GM23338 (cell line): ENCODE data around the gene TRIM54. TPM values are rescaled to one million over a fixed set of nuclear protein-coding genes. Genes with fewer than 3 reads are reported as not detected.

Experiments used
- ATAC-seq: fragments of 200-7000 bp; cut with Tn5 transposase; 3 replicates; pipeline ENCODE4 v1.9.1; 2020
- DNase-seq: peaks from one replicate; pipeline ENCODE4 v3.0.0-alpha.2; 2015; ENCODE audit warnings: low spot score
- H2AFZ ChIP-seq: fragments of 200-600 bp; sonication (generic); 2 replicates; pipeline ENCODE4 v1.8.0; 2016; ENCODE audit warnings: antibody characterized with exemption, mild to moderate bottlenecking, moderate library complexity
- H3F3A ChIP-seq: fragments of 200-600 bp; sonication (generic); replicated peaks from 2 replicates; pipeline ENCODE4 v1.8.0; 2017; ENCODE audit warnings: antibody characterized with exemption, mixed run types, low read depth
- H3K27ac ChIP-seq: fragments of 200-600 bp; sonication (generic); 2 replicates; pipeline ENCODE4 v1.6.1; 2016; ENCODE audit warnings: low read depth
- H3K27me3 ChIP-seq: fragments of 200-600 bp; sonication (generic); 2 replicates; pipeline ENCODE4 v1.8.0; 2016; ENCODE audit warnings: mild to moderate bottlenecking, mixed run types, moderate library complexity; ENCODE audit not compliant: insufficient read depth
- H3K36me3 ChIP-seq: fragments of 200-600 bp; sonication (generic); 2 replicates; pipeline ENCODE4 v1.8.0; 2016; ENCODE audit warnings: mild to moderate bottlenecking; ENCODE audit not compliant: insufficient read depth
- H3K4me1 ChIP-seq: fragments of 200-600 bp; sonication (generic); 2 replicates; pipeline ENCODE4 v1.8.0; 2016; ENCODE audit warnings: mild to moderate bottlenecking, moderate library complexity; ENCODE audit not compliant: insufficient read depth
- H3K4me2 ChIP-seq: fragments of 200-600 bp; sonication (generic); 2 replicates; pipeline ENCODE4 v1.7.1; 2017; ENCODE audit warnings: mixed run types
- H3K4me3 ChIP-seq: fragments of 200-600 bp; sonication (generic); 2 replicates; pipeline ENCODE4 v1.6.1; 2016; ENCODE audit warnings: mixed run types
- H3K79me2 ChIP-seq: fragments of 200-600 bp; sonication (generic); replicated peaks from 2 replicates; pipeline ENCODE4 v1.8.0; 2017; ENCODE audit warnings: mild to moderate bottlenecking; ENCODE audit not compliant: insufficient read depth
- H3K9me2 ChIP-seq: fragments of 200-600 bp; sonication (generic); 2 replicates; pipeline ENCODE4 v1.8.0; 2017; ENCODE audit not compliant: insufficient read depth
- H4K20me1 ChIP-seq: fragments of 200-600 bp; sonication (generic); replicated peaks from 2 replicates; pipeline ENCODE4 v1.8.0; 2017; ENCODE audit warnings: mild to moderate bottlenecking; ENCODE audit not compliant: insufficient read depth
- H3K27ac Mint-ChIP-seq: 2 replicates; pipeline ENCODE4 v1.8.0; 2020; ENCODE audit warnings: inconsistent platforms, mild to moderate bottlenecking, moderate library complexity, mixed read lengths
- H3K27me3 Mint-ChIP-seq: 3 replicates; pipeline ENCODE4 v1.8.0; 2022; ENCODE audit warnings: low read depth, mild to moderate bottlenecking, moderate library complexity, mixed read lengths, inconsistent platforms; ENCODE audit not compliant: insufficient read depth, poor library complexity
- H3K36me3 Mint-ChIP-seq: 3 replicates; pipeline ENCODE4 v1.8.0; 2021; ENCODE audit warnings: low read depth, mild to moderate bottlenecking, inconsistent platforms, moderate library complexity, mixed read lengths
- H3K4me1 Mint-ChIP-seq: 3 replicates; pipeline ENCODE4 v1.8.0; 2020; ENCODE audit warnings: mild to moderate bottlenecking, inconsistent platforms, mixed read lengths
- H3K4me3 Mint-ChIP-seq: 3 replicates; pipeline ENCODE4 v1.8.0; 2021; ENCODE audit warnings: moderate library complexity, mild to moderate bottlenecking, inconsistent platforms, mixed read lengths
- H3K9me3 Mint-ChIP-seq: 3 replicates; pipeline ENCODE4 v1.8.0; 2020; ENCODE audit warnings: moderate library complexity, mild to moderate bottlenecking, inconsistent platforms, mixed read lengths
- CREB1 ChIP-seq: fragments of 250-450 bp; sonication (Bioruptor Pico); IDR thresholded peaks from 2 replicates; pipeline ENCODE4 v1.5.0; 2020; ENCODE audit warnings: low read depth, mild to moderate bottlenecking, moderate library complexity
- EZH2phosphoT487 ChIP-seq: fragments of 200-600 bp; sonication (generic); IDR thresholded peaks from one replicate; pipeline ENCODE4 v1.8.1; 2018; ENCODE audit warnings: antibody characterized with exemption; ENCODE audit not compliant: unreplicated experiment
- NANOG ChIP-seq: IDR thresholded peaks from 2 replicates; pipeline ENCODE4 v1.6.1; 2016; ENCODE audit warnings: antibody characterized with exemption, borderline replicate concordance
- POLR2AphosphoS5 ChIP-seq: IDR thresholded peaks from 2 replicates; pipeline ENCODE4 v1.6.1; 2016; ENCODE audit warnings: antibody characterized with exemption, low read depth
- STAT1 ChIP-seq: IDR thresholded peaks from one replicate; pipeline ENCODE4 v1.6.1; 2016; ENCODE audit warnings: antibody characterized with exemption; ENCODE audit not compliant: unreplicated experiment
- ZNF331 ChIP-seq: fragments of 250-450 bp; sonication (Bioruptor Pico); IDR thresholded peaks from 2 replicates; pipeline ENCODE4 v1.5.0; 2020; ENCODE audit warnings: low read depth, mild to moderate bottlenecking, moderate library complexity
- polyA plus RNA-seq: library from polyadenylated mRNA; unstranded; fragments of >200 nt; fragmentation: Nextera tagmentation; extraction: Ambion mirVana; gene quantifications from 2 replicates; pipeline ENCODE4 v1.2.1, GENCODE V29; 2016
- total RNA-seq: library from RNA; depleted of rRNA; stranded (reverse); fragments of >200 nt; shearing (Covaris generic); gene quantifications from 2 replicates; pipeline ENCODE4 v1.2.3, GENCODE V29; 2014
- TF ChIP-seq, protein P1 (sequence below): IDR thresholded peaks from one replicate; pipeline ENCODE4 v1.6.1; 2018; ENCODE audit warnings: antibody characterized with exemption; ENCODE audit not compliant: unreplicated experiment
- TF ChIP-seq, protein P2 (sequence below), 2 experiments: fragments of 200-600 bp in 1 of 2; sonication (generic) in 1 of 2; conservative IDR thresholded peaks; 2 replicates each; pipeline versions ENCODE4 v1.5.1 to v1.6.1; 2016 to 2017; ENCODE audit warnings: antibody characterized with exemption in 2 of 2, low read depth in 2 of 2, mild to moderate bottlenecking in 2 of 2, moderate library complexity in 1 of 2
- TF ChIP-seq, protein P3 (sequence below): IDR thresholded peaks from 2 replicates; pipeline ENCODE4 v1.6.1; 2016; ENCODE audit warnings: antibody characterized with exemption

The TRIM54 gene
- total and polyA plus RNA-seq, 2 experiments from 2014 or later = 1.6 to 3.3 TPM

DNA sequence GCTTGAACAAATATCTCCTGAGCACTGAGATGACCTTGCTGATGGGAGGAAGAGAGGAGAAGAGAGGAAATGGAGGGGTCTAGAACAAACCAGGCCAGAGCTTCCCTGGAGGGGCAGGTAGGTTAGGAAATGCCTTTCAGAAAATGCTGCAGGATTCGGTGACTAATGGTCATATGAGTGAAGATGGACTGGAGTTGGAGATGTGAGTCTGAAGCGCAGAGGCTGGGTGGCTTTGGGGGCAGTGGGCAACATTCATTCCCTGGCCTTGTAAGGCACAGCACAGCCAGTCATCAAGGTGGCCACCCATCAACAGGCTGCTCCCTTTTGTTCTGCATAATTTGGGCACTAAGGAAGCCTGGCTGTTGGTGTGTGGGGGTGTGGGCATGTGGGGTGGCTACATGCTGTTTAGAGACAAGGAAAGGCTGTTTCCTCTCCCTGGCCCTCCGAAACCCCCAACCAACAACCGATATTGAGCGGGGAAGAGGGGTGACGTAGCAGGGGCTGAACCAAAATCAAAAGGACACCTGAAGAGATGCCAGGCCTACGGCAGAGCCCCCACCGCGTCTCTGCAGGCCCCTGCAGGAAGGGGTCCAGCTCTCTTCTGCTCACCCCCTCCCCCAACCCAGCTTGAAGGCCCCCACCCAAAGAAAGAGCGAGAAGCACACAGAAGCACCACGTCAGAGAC, 20.8 kb upstream of the TRIM54 start:
- Mint-ChIP-seq H3K4me1 (peaks cover 23% of the 10 kb centered on the region), H3K27me3 (peaks cover 47% of the 10 kb centered on the region), H3K36me3 (no peaks in the 10 kb centered on the region; the same call in 2 of the 3 replicates), H3K27ac (no peak overlapping the region; the same call in 1 of the 2 replicates), H3K9me3 (no peaks in the 10 kb centered on the region), H3K4me3 (peak overlapping the region; percentile 82)
- DNase-seq = no peak
- no peak for ATAC-seq
- Histone ChIP-seq H2AFZ (peak overlapping the region; percentile 32; the same call in 1 of the 2 replicates), H3K9me2 (no peaks in the 10 kb centered on the region), H3K79me2 (no peaks in the 10 kb centered on the region), H3F3A (0 out of 2 replicates have a peak, but pooled peaks cover 9% of the 10 kb centered on the region), H3K4me3 (peak overlapping the region; percentile 82), H3K4me2 (peak overlapping the region; percentile 98), H3K27ac (no peak overlapping the region), H4K20me1 (no peaks in the 10 kb centered on the region; the same call in 1 of the 2 replicates), H3K4me1 (peaks cover 17% of the 10 kb centered on the region), H3K27me3 (peaks cover 67% of the 10 kb centered on the region), H3K36me3 (no peaks in the 10 kb centered on the region)
- no peak for TF ChIP-seq CREB1 (CRISPR knock-in tag)
- no peak for TF ChIP-seq NANOG
- TF ChIP-seq, protein P1, sequence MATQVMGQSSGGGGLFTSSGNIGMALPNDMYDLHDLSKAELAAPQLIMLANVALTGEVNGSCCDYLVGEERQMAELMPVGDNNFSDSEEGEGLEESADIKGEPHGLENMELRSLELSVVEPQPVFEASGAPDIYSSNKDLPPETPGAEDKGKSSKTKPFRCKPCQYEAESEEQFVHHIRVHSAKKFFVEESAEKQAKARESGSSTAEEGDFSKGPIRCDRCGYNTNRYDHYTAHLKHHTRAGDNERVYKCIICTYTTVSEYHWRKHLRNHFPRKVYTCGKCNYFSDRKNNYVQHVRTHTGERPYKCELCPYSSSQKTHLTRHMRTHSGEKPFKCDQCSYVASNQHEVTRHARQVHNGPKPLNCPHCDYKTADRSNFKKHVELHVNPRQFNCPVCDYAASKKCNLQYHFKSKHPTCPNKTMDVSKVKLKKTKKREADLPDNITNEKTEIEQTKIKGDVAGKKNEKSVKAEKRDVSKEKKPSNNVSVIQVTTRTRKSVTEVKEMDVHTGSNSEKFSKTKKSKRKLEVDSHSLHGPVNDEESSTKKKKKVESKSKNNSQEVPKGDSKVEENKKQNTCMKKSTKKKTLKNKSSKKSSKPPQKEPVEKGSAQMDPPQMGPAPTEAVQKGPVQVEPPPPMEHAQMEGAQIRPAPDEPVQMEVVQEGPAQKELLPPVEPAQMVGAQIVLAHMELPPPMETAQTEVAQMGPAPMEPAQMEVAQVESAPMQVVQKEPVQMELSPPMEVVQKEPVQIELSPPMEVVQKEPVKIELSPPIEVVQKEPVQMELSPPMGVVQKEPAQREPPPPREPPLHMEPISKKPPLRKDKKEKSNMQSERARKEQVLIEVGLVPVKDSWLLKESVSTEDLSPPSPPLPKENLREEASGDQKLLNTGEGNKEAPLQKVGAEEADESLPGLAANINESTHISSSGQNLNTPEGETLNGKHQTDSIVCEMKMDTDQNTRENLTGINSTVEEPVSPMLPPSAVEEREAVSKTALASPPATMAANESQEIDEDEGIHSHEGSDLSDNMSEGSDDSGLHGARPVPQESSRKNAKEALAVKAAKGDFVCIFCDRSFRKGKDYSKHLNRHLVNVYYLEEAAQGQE = no peak
- TF ChIP-seq ZNF331 (CRISPR knock-in tag) = no peak
- TF ChIP-seq, protein P2, sequence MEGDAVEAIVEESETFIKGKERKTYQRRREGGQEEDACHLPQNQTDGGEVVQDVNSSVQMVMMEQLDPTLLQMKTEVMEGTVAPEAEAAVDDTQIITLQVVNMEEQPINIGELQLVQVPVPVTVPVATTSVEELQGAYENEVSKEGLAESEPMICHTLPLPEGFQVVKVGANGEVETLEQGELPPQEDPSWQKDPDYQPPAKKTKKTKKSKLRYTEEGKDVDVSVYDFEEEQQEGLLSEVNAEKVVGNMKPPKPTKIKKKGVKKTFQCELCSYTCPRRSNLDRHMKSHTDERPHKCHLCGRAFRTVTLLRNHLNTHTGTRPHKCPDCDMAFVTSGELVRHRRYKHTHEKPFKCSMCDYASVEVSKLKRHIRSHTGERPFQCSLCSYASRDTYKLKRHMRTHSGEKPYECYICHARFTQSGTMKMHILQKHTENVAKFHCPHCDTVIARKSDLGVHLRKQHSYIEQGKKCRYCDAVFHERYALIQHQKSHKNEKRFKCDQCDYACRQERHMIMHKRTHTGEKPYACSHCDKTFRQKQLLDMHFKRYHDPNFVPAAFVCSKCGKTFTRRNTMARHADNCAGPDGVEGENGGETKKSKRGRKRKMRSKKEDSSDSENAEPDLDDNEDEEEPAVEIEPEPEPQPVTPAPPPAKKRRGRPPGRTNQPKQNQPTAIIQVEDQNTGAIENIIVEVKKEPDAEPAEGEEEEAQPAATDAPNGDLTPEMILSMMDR (conservative IDR thresholded peaks at IDR 0.05; ENCODE audit: low read depth in 2 of 2) = no peak
- TF ChIP-seq POLR2AphosphoS5 = no peak
- no peak for TF ChIP-seq EZH2phosphoT487
- no peak for TF ChIP-seq STAT1
- TF ChIP-seq, protein P3, sequence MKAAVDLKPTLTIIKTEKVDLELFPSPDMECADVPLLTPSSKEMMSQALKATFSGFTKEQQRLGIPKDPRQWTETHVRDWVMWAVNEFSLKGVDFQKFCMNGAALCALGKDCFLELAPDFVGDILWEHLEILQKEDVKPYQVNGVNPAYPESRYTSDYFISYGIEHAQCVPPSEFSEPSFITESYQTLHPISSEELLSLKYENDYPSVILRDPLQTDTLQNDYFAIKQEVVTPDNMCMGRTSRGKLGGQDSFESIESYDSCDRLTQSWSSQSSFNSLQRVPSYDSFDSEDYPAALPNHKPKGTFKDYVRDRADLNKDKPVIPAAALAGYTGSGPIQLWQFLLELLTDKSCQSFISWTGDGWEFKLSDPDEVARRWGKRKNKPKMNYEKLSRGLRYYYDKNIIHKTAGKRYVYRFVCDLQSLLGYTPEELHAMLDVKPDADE = no peak
